Amygdala (tissue), 56 donors: ENCODE measurements around the gene CTNNA2.

ENCODE experiments used
- DNase-seq, 56 donors: peaks; one replicate each; lab custom pipeline; 2025; lab: John Stamatoyannopoulos, UW

CTNNA2 gene

DNA sequence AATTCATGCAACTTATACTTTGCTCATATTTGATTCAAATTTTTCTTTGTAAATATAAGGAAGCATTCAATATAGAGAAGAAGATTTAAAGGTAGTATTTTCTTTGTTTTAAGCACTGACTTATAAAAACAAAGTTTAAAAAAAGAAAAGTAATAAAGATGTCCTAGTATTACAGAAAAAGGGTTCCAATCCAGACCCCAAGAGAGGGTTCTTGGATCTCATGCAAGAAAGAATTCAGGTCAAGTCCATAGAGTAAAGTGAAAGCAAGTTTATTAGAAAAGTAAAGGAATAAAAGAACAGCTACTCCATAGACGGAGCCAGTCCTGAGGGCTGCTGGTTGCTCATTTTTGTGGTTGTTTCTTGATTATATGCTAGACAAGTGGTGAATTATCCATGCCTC, 267.9 kb downstream of the CTNNA2 start:
- DNase-seq: no peak

DNA sequence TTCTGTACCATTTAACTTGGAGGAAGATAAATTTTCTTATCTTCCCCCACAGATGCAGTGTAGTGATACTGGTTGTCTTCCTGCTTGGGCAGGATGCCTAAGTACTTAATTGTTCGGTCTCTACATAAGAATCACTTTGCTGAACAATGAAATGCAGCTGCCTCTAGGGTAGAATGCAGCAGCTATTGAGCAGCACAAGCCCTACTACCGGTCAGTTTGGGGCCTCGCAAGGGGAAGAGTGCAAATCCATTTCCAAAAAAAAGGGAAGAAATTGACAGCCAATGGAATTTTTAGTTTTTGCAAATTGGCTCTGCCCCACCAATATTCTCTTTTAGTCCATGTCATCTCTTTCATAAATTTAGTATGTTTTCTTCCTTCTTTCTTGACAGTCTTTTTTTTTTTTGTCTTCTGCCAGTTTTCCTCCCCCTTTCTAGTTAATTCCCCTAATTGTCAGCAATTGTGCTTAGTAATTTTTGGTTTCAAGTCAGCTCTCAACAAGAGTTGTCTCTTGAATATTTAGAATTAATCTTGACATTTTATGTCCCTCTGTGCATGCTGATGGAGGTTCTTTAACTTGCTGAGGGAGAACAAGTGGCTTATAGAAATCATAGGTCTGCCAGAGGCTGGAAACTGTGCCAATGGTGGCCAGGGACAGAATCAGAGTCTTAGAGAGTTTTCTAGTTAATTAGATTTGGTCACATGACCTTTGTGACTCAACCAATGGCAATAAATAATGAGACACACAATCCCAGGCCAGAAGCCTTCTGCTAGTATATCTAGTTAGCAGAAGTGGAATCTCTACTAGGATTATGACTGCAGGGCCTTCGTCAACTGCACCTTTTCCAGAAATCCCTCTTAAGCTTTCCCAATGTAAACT, 270.0 kb downstream of the CTNNA2 start:
- DNase-seq: peak in 1 of 56 donors; percentile 6

DNA sequence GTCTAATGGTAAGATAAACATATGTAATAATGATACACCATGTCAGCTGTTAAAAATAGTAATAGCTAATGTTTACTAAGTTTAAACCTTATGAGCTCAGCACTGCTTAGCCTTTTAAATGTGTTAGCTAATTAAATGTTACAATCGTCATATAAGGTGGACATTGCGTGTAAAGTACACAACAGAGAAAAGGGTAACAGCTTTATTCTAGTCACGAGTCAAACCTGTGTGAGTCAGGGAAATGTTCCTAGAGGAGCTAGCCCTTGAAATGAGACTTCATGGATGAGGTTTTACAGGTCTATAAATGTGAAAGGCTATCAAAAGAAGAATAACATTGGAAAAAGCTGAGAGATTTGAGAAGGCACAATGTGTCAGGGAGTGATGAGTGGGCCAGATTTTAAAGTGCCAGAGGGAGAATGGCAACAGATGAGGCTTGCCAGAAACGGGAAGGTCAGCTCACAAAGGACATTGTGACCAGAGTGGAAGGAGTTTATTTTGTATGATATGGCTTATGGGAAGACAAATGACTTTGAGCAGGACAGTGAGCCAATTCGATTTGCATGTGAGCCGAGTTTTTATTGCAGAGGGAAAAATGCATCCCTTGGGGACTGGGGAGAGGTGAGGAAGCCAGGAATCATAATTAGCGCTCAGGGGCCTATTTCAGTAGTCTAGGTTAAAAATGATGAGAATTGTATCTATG, 276.3 kb downstream of the CTNNA2 start:
- DNase-seq: no peak

DNA sequence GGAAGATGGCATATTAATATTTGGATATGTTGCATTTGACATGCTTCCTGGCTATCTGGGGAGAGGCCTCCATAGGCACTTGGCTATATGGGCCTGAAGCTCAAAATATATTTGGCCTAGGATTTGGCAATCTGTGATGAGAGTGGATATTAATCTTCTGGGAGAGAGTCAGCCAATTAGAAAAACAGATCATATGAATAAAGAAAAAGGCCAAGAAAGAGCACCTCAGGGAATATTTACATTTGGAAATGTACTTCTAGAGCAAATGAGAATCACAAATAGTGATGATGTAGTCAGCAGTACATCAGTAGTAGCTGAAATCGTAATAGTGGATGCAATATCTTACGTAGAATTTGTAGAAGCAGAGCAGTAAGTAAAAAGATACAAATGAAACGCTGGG, 277.0 kb downstream of the CTNNA2 start:
- DNase-seq: no peak

DNA sequence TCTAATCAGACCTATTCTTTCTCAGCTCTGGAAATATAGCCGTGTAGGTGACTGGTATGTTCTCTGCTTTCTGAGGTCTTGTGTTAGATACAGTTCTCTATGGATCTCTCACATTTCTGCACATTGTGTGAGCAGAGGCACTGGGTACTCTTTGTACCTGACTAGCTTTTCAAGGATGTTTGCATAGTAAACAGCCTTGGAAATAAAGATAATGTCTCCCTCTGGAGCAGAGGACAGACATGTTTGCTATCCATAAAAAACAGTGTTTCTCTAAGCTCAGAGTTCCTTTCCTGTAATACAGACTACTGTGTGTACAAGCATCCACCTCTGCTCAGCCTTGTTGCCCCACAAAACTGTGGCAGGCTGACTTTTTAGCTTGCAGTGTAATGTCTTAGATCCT, 279.2 kb downstream of the CTNNA2 start:
- DNase-seq: no peak

DNA sequence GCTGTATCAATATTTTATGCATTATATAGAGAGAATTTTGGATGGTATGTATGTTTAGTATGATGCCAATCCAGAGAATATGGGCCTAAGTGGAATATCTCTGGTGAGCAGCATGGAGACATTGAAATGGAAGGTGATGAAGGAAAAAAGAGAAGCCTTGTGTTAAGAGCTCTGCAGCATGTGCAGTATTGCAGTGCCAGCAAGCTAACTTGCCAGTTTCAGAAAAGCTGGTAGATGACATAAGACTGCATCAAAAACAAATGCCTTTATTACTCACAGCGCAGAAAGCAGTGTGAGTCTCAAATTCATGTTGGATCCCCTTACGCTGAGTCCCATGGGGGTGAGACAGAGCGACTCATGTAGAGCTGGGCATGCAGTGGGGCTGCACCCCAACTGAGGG, 280.2 kb downstream of the CTNNA2 start:
- DNase-seq: peak in 1 of 56 donors; percentile 15

DNA sequence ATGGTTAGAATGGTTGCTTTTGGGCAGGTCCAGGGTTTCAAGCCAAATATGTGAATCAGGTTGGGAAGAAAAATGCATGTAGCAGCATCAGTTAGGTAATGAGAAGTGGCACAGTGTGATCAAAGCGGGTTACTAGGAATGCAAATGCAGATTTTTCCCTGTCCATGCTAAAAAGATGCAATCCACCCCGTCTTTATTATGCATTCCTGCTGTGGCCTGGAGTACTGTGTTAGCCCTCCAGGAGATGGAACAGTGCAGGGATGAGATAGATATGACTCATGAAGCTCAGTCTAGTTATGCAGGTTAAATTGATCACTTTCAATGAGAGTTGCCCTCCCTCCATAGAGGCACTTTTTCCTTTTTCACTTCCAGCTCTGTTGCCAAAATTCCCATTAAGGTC, 283.8 kb downstream of the CTNNA2 start:
- no peak for DNase-seq

DNA sequence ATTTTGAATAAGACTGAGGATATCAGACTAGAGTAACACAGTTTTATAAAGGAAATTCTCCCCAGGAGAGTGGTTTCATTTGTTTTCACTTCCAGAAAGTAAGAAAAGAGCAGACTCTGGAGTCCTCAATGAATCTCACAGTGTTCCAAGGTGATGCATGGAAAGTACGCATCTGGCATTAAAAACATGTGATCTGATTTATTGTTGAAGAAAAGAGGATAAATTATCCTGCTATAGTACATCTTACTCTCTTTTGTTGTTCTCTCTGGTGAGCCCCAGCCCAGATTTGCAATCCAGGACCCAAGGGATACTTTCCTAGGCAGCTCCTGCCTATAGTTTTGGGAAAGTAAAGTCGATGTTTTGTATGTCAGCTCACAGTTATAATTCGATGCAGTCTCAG, 285.9 kb downstream of the CTNNA2 start:
- DNase-seq: no peak

DNA sequence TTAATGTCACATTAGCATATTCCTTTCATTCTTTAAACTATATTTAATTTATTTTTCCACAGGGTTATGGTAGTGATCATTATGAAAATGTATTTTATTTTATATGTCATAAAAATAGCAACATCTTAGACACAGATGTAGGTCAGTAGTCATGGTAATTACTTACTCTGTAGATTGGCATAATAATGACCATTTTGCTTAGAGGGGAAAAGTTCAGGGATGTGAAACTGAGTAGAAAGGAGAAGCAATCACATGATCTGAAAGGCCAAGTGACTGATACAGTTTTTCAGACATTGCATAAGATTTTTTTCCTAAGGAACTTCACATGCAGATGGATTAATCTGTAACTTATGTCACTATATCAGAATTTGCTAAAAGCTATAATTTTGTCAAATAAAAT, 286.9 kb downstream of the CTNNA2 start:
- no peak for DNase-seq

DNA sequence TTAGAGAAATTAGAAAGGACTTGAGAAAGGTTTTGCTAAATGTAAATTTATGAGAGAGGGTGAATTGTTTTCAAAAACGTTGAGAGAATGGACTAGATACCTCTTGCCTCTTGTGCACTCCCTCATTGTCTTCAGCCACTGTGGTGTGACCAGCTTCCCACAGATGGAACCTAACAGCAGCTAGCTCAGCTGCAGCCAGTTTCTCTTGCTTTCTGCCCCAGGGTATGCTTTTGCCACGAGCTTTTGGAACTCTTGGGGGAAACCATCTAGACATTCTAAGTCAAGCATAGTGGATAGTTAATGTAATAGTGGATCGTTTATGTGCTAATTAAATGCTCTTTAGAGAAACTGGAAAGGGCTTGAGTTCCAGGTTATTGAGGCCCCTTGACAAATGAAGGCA, 288.2 kb downstream of the CTNNA2 start:
- no peak for DNase-seq

DNA sequence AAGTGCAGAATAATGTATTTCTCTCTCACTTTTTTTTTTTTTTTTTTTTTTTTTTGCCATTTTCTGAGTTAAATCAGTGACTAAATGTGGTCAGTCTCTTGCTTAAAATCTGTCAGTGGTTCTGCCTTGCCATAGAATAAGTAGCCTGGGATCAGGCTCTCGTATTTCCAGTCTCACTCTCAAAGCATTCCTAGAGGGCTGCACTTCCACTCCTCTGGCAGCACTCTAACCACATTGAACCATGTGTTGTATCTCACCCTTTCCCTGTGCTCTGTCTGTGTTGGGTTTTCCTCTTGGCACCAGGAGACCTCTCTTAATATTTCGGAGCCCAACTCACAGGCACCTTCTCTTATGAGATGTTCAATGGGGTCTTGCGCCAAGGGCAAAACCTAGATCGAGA, 304.4 kb downstream of the CTNNA2 start:
- no peak for DNase-seq

DNA sequence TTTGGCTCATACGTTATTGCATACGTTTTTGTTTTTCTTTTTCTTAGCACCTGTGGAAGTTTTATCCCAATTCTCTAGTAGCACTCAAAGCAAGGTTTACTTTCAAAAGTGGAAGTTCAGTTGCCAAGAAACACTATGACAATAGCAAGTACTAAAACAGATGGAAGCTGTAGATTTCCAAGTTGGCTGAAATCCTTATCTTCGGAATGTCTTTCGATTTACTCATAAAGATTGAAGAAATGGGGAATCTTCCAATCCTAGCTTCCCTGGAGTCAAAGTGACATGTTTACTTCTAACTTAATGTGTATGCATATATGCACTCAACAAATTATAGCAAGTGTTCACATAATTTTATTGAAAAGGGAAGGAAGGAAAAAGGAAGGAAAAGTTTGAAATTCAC, 307.4 kb downstream of the CTNNA2 start:
- no peak for DNase-seq

DNA sequence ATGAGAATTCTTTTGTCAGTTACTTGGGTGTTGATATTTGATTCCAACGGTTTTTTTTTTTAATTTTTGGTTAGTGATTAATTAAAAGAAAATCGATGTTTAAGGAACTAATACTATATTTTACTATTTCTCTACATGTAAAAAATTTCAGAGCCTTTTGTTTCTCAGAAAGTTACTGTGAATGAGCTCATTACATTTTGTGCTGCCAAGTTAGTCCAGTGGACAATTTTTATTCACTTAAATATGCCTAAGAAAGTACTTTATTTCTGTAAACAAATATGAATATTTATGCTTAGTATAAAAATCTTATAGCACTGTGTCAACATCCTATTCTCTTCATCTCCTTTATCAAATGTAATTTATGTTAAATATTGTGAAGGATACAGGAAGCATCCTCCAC, 309.3 kb downstream of the CTNNA2 start:
- DNase-seq: no peak

DNA sequence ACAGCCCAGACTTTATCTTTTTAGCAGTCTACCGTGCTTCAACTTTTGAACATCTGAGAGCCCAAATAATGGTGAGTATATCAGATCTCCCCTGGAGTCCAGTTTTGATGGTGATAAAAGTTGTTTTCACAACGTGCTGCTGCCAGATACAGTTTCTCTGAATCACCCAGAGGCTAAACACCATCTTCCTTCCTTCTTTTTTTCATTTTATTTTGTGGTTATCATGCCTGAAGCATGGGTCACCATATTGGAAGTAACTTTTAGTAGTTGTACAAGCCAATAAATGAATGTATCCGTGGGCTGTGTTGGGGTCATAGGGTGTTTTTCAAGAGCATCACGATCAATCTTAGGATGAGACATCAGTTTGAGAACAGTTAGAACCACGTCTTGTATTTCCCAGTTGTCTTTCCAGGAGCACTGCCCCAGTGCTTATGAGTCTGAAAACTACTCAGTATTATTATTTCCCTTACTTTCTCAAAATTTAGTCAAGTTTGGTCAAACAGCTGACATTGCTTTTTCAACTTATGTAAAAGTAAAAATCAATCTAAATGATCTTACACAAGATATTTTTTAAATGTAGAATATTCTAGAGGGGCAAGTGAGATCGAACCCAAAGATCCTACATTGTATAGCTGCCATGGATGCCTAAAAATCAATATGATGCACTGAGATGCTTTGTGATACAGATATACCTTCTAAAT, 311.4 kb downstream of the CTNNA2 start:
- DNase-seq: no peak

DNA sequence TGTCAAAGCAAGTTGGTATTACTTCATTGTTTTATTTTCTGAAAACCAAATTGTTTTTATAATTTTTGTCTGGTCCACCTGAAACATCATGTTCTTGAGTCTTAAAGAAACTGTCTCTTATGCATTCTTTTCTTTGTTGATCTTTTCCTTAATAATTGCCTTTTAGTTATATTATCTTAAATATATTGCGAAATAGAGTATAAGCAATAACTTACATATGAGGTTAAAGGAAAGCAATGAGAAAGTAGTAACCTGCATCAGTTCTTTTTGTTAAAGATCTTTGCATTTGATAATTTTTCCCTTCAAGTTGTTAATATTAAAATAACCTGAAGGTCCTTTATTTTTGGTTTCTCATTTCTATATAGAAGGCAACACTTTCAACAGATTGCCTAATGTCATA, 315.0 kb downstream of the CTNNA2 start:
- no peak for DNase-seq

DNA sequence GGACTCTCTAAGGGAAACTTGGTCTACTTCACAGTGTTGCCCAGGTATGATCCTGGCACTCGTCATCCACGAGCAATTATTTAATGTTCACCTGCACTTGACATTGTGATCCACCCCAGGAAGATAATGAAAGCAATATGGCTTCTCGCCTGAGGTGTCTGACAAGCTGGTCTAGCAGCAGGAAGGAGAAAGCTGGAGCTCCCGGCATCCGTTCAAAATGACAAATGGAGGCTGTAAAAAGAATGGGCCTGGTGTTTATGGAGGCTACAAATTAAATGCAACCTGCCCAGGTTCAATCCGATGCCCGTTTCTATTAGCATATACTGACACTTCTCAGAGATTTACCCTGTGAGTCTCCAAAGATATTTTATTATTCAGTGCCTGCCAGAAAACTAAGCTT, 317.6 kb downstream of the CTNNA2 start:
- DNase-seq: no peak

DNA sequence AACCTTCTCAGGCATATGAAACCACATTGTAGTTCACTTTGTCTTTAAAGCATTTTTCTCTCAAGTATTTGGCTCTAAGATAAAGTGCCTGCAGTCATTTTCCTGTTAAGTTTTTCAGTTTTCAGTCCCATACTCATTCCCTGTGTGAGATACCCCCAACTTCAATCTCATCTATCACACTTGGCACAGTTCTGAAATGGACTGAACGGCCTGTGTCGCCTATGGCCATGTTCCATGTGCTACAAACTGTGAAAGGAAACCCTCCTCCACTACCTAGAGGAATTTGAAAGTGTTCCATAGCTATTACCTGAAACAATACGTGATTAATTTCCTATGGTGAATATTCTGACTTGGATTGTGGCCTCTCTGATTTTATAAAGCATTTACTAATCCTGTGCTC, 319.1 kb downstream of the CTNNA2 start:
- peak in 2 of 56 donors; percentile 4 to 13 for DNase-seq

DNA sequence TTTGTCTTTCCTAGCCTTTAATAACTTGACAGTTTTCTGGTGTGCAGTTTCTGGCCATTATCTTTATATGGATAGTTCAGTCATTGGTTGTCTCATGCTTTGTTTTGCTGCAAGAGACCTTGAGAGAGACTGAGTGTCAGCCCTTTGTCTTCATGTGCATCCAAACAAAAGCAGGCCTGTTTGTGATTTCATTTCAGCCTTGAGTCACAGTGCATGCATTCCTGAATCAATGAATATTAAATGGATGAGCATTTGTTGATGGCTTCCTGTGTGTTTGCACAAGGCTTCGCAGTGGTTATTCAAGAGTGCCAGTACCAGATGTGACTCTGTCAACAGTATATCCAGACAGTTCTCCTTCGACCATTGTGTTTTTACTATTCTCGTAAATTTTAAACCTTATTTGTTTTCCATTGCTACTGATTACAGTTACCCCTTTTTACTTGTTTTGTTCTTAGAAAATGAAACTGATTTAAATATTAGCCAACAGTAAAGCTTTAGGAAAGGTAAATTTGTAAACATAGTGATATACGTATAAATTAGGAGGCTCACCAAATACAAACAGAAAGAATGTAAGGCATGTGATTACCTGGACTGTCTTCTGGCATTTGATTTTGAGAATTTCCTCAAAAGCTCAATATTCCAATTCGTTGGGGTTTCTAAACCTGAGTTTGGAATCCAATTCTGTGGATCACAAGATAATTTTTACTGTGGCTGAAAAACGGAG, 319.8 kb downstream of the CTNNA2 start:
- peak in 32 of 56 donors; percentile 5 to 77 (median 32) for DNase-seq

DNA sequence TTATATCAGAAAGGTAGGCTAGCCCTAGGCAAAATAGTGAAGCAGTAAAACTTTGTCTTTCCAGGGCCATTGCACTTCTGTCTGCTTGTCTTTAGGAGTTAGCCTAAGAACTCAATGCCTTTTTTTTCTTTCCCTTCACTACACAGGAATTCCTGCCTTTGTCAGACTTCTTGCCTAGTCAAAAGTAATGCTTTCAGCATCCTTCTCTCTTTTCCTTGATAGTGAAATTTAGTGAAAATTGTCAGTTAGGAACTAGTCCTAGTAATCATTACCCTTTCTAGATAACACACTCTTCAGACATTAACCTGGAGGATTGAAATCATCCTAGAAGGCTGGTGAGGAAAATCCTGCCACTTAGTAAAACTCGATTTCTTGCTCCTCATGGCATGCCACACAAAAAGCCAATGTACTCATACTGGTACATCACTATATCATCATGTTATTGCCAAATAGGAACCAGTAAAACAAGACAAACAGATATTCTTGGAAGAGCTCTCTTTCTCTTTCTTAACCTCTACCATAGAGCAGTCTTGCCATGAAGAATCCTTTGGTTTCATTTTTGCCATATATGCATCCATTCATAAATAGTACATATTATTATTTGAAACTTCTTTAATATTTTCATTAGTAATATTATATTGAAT, 320.5 kb downstream of the CTNNA2 start:
- DNase-seq: no peak

DNA sequence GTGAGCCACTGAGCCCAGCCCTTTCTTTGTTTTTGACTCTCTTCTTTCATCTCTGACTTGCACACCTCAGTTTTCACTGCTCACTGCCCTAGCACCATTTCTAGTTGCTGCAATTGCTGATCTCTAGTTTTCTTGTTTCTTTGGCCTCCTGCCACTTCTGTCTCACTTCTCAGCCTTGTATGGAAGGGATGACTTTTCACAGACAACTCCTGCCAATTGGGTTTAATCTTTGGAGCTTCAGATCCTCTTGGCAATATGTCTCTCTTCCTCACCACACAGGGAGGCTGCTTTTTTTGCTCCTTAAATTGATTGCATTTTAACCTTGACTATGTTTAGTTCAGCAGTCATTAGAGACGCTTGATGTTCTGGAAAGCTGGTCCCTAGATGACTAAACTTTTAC, 323.1 kb downstream of the CTNNA2 start:
- DNase-seq: no peak
